HG02763 (cell line): Measurements from ENCODE around the gene FBXO10.
"Not testable (repeated sequence)": the region's sequence is repeated elsewhere in the genome, so short reads cannot be mapped to it uniquely, and the experiment has no call there.

Experiments
- ATAC-seq: cut with Tn5 transposase; IDR thresholded peaks from one replicate; pipeline ENCODE4 v1.9.1; 2021; ENCODE audit warnings: mild to moderate bottlenecking, moderate library complexity; ENCODE audit not compliant: unreplicated experiment

Gene FBXO10

GRCh38 chr9:37515620-37516258, 60.4 kb downstream of the FBXO10 start:
- ATAC-seq: no peak

- no peak for ATAC-seq
Observed at GRCh38 chr9:37514999-37515398, 61.2 kb downstream of the FBXO10 start.

GRCh38 chr9:37514415-37514814, 61.8 kb downstream of the FBXO10 start:
- ATAC-seq: not testable (repeated sequence)

- ATAC-seq: no peak
Observed at GRCh38 chr9:37512437-37512836, 63.7 kb downstream of the FBXO10 start.

GRCh38 chr9:37511016-37512010, 64.9 kb downstream of the FBXO10 start:
- ATAC-seq: no peak

- not testable (repeated sequence) for ATAC-seq
Observed at GRCh38 chr9:37510053-37510452, 66.1 kb downstream of the FBXO10 start.

GRCh38 chr9:37509536-37509935, 66.6 kb downstream of the FBXO10 start:
- ATAC-seq: no peak

GRCh38 chr9:37508834-37509206, 67.4 kb downstream of the FBXO10 start:
- ATAC-seq: no peak

- ATAC-seq: no peak
Observed at GRCh38 chr9:37508135-37508833, 67.9 kb downstream of the FBXO10 start.

GRCh38 chr9:37507566-37508134, 68.5 kb downstream of the FBXO10 start:
- no peak for ATAC-seq

GRCh38 chr9:37504605-37505004, 71.6 kb downstream of the FBXO10 start:
- ATAC-seq: no peak

GRCh38 chr9:37503736-37504135, 72.4 kb downstream of the FBXO10 start:
- no peak for ATAC-seq

GRCh38 chr9:37501957-37502596, 74.1 kb downstream of the FBXO10 start:
- no peak for ATAC-seq

GRCh38 chr9:37499297-37499696, 76.9 kb downstream of the FBXO10 start:
- ATAC-seq: no peak

GRCh38 chr9:37498457-37498856, 77.7 kb downstream of the FBXO10 start:
- ATAC-seq: no peak

- no peak for ATAC-seq
Observed at GRCh38 chr9:37497320-37497719, 78.9 kb downstream of the FBXO10 start.

GRCh38 chr9:37496020-37496419, 80.2 kb downstream of the FBXO10 start:
- no peak for ATAC-seq

- ATAC-seq: no peak
Observed at GRCh38 chr9:37495571-37495970, 80.6 kb downstream of the FBXO10 start.

GRCh38 chr9:37491939-37492338, 84.2 kb downstream of the FBXO10 start:
- ATAC-seq: no peak
